AG09309 (cell line): ENCODE measurements around the gene TMEM132A.

Source experiments
- DNase-seq: peaks from one replicate; pipeline ENCODE4 v3.0.0-alpha.2; 2010; ENCODE audit warnings: low read depth
- H3K4me3 ChIP-seq: 2 replicates; pipeline ENCODE4 v1.5.1; 2011; ENCODE audit warnings: mild to moderate bottlenecking, low read depth, low read length, moderate library complexity; ENCODE audit not compliant: control insufficient read depth
- CTCF ChIP-seq: IDR thresholded peaks from 2 replicates; pipeline ENCODE4 v1.5.1; 2011; ENCODE audit warnings: mild to moderate bottlenecking, low read depth, low read length, inconsistent platforms; ENCODE audit not compliant: insufficient read depth, control insufficient read depth; ENCODE audit errors: missing control alignments

The TMEM132A gene

DNA sequence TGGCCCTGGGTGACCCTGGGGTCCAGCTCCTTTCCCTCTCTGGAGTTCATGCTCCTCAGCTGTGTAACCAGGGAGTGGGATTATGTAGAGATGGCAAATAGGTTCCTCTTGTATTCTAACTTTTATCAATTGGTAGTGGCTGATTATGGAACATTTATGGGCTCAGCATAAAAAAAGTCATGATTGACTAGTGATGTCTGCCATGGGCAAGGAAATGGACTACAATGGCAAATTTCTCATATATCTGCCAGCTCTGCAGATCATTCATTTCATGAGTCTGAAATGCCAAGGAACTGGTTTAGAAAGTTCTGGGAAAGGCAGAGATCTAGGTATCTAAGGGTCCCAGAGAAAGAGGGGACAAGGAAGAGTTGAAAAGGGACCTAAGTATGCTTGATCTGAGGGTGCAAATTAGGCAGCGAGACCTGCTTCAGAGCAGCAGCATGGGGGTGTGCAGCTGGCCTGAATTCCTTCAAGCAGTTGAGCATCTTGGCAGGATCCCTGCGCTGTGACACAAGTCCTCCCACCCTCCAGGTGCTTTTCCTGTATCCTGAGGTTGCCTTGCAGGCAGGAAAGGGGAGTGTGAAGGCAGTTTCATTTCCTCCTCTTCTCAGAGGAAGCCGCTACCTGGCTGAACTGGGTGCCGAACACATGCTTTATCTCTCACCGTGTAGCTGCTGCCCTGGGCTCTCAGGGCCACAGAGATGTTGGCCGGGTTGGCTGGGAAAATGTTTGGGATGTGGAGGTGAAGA, 17.3 kb downstream of the TMEM132A start:
- no peak overlapping the region for H3K4me3 ChIP-seq
- DNase-seq = no peak
- TF ChIP-seq CTCF = no peak

- H3K4me3 ChIP-seq = no peak overlapping the region
Measured at GRCh38 chr11:60942219-60942618, 18.0 kb downstream of the TMEM132A start.

DNA sequence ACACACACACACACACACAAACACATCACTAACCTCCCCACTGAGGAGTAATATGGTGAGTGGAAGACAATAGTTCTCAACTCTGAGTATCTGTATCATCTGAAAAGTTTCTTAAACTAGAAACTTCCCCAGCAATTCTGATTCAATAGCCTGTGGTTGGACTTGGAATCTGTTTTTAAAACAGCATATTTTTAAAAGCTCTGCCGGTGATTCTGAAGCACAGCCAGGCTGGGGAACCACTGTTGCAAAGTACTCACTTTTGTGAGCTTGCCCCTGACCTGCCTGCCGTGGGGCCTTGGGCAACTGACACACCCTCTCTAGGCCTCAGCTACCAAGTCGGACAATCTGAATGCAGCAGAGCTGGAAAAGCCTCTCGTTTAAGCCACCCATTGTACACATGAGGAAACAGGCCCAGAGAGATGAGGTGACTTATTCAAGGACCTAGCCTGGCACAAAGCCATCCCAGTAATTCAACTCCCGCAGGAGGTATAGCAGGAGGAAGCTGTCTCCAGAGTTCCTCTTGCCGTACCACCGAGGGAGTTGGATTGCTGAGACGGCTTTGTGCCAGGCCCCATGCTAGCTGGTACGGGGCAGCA, 18.8 kb downstream of the TMEM132A start:
- TF ChIP-seq CTCF = no peak
- H3K4me3 ChIP-seq = no peak overlapping the region
- DNase-seq = no peak

More at GRCh38 chr11:60942219-60942618, 18.0 kb downstream of the TMEM132A start:
- TF ChIP-seq CTCF = no peak
- no peak for DNase-seq

GRCh38 chr11:60944490-60945294, 20.4 kb downstream of the TMEM132A start:
- H3K4me3 ChIP-seq = no peak overlapping the region
- DNase-seq = no peak
- peak; percentile 14 for TF ChIP-seq CTCF

DNA sequence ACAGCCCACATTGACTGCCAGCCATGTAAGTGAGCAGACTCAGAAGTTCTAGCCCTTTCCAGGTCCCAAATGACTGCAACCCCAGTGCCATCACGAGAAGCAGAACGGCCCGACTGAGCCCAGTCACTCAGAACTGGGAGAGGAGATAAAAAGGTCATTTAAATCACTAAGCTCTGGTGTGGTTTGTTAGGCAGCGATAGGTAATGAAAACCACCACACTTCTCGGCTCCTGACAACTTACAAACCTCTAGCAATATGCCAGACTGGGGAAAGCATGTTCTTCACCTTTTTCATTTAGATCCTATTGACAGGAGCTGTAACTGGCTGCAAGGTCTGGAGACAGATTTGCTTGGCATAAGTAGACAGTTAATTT, 21.0 kb downstream of the TMEM132A start:
- DNase-seq = no peak
- no peak for TF ChIP-seq CTCF
- H3K4me3 ChIP-seq = no peak overlapping the region

DNA sequence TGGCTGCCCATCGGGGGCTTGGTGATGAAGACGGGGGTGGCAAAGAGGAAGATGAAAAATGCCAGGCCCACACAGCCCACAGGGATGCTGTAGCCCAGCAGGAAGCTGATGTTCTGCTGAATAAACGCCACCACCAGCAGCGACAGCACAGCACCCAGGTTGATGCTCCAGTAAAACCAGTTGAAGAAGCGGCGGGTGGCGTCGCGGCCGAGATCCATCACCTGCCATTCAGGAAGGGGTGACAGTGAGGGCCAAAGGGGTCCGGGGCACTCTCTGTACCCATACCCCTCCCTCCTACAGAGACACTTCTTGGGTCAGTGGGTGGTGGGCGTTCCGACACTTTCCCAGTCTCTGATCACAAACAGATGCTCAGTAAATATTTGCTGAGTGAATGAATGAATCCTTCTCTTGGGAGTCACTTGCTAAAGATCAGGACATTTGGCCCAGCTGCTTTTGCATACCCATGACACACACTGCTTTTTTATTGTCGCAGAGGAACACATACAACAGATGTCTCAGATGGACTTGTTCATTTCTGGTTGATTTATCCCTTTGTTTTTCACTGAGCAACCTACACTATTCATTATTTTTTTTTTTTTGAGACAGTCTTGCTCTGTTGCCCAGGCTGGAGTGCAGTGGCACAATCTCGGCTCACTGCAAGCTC, 22.5 kb downstream of the TMEM132A start:
- no peak for DNase-seq
- no peak overlapping the region for H3K4me3 ChIP-seq
- TF ChIP-seq CTCF = no peak
